SK-N-SH treated with all-trans-retinoic acid at 6 μM for 48 hours (cell line): ENCODE results near the gene RASD2.
"Not testable (repeated sequence)": the region's sequence is repeated elsewhere in the genome, so short reads cannot be mapped to it uniquely, and the experiment has no call there.

Experiments used
- ATAC-seq: fragments of 200-7000 bp; cut with Tn5 transposase; 3 replicates; pipeline ENCODE4 v1.9.1; 2020; ENCODE audit warnings: mild to moderate bottlenecking, moderate library complexity
- ARNTL ChIP-seq: fragments of 450-650 bp; formaldehyde crosslinking; IDR thresholded peaks from 2 replicates; pipeline ENCODE4 v1.5.0; 2020; ENCODE audit warnings: low read depth, mild to moderate bottlenecking, moderate library complexity, borderline replicate concordance
- CSDC2 ChIP-seq: fragments of 250-450 bp; sonication (Bioruptor Pico); IDR thresholded peaks from 2 replicates; pipeline ENCODE4 v1.5.0; 2020; ENCODE audit warnings: mild to moderate bottlenecking, moderate library complexity
- OSR1 ChIP-seq: fragments of 250-450 bp; sonication (Bioruptor Pico); IDR thresholded peaks from 2 replicates; pipeline ENCODE4 v1.8.0; 2022; ENCODE audit warnings: moderate library complexity, mild to moderate bottlenecking, inconsistent platforms
- SNAI2 ChIP-seq: fragments of 250-450 bp; sonication (Bioruptor Pico); IDR thresholded peaks from 2 replicates; pipeline ENCODE4 v1.5.0; 2020; ENCODE audit warnings: mild to moderate bottlenecking, moderate library complexity
- TCF4 ChIP-seq: fragments of 250-450 bp; sonication (Bioruptor Pico); IDR thresholded peaks from 2 replicates; pipeline ENCODE4 v1.8.0; 2021; ENCODE audit warnings: mild to moderate bottlenecking, moderate library complexity, borderline replicate concordance
- TOX ChIP-seq: fragments of 250-450 bp; sonication (Bioruptor Pico); IDR thresholded peaks from 2 replicates; pipeline ENCODE4 v1.8.0; 2021; ENCODE audit warnings: mild to moderate bottlenecking, moderate library complexity, borderline replicate concordance
- ZC3H10 ChIP-seq: fragments of 250-450 bp; sonication (Bioruptor Pico); IDR thresholded peaks from 2 replicates; pipeline ENCODE4 v1.5.1; 2021; ENCODE audit warnings: mild to moderate bottlenecking, moderate library complexity
- ZFP3 ChIP-seq: fragments of 250-450 bp; sonication (Bioruptor Pico); IDR thresholded peaks from 2 replicates; pipeline ENCODE4 v1.5.0; 2020; ENCODE audit warnings: mild to moderate bottlenecking, moderate library complexity
- ZFP30 ChIP-seq: fragments of 450-650 bp; formaldehyde crosslinking; IDR thresholded peaks from 2 replicates; pipeline ENCODE4 v1.5.0; 2022; ENCODE audit warnings: mild to moderate bottlenecking, moderate library complexity
- ZNF565 ChIP-seq: fragments of 450-650 bp; formaldehyde crosslinking; conservative IDR thresholded peaks from 2 replicates; pipeline ENCODE4 v1.5.0; 2020; ENCODE audit warnings: low read depth, mild to moderate bottlenecking, moderate library complexity
- ZNF70 ChIP-seq: fragments of 450-650 bp; formaldehyde crosslinking; IDR thresholded peaks from 2 replicates; pipeline ENCODE4 v1.5.0; 2020; ENCODE audit warnings: mild to moderate bottlenecking, moderate library complexity
- ZNF8 ChIP-seq: fragments of 450-650 bp; formaldehyde crosslinking; IDR thresholded peaks from 2 replicates; pipeline ENCODE4 v1.5.0; 2020; ENCODE audit warnings: mild to moderate bottlenecking, moderate library complexity
- TF ChIP-seq, protein P1 (sequence below): fragments of 250-450 bp; sonication (Bioruptor Pico); IDR thresholded peaks from 2 replicates; pipeline ENCODE4 v1.5.1; 2021; ENCODE audit warnings: mild to moderate bottlenecking, moderate library complexity
- TF ChIP-seq, protein P2 (sequence below): fragments of 250-450 bp; sonication (Bioruptor Pico); IDR thresholded peaks from 2 replicates; pipeline ENCODE4 v1.8.0; 2020; ENCODE audit warnings: mild to moderate bottlenecking, moderate library complexity, borderline replicate concordance
- TF ChIP-seq, protein P3 (sequence below): fragments of 250-450 bp; sonication (Bioruptor Pico); IDR thresholded peaks from 2 replicates; pipeline ENCODE4 v1.8.0; 2021; ENCODE audit warnings: low read depth, mild to moderate bottlenecking, moderate library complexity, borderline replicate concordance
- TF ChIP-seq, protein P4 (sequence below): fragments of 250-450 bp; sonication (Bioruptor Pico); IDR thresholded peaks from 2 replicates; pipeline ENCODE4 v1.5.0; 2020; ENCODE audit warnings: mild to moderate bottlenecking, moderate library complexity
- TF ChIP-seq, protein P5 (sequence below): fragments of 250-450 bp; sonication (Bioruptor Pico); IDR thresholded peaks from 2 replicates; pipeline ENCODE4 v1.5.1; 2020; ENCODE audit warnings: low read depth, mild to moderate bottlenecking, moderate library complexity

Gene RASD2, protein sequence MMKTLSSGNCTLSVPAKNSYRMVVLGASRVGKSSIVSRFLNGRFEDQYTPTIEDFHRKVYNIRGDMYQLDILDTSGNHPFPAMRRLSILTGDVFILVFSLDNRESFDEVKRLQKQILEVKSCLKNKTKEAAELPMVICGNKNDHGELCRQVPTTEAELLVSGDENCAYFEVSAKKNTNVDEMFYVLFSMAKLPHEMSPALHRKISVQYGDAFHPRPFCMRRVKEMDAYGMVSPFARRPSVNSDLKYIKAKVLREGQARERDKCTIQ

DNA sequence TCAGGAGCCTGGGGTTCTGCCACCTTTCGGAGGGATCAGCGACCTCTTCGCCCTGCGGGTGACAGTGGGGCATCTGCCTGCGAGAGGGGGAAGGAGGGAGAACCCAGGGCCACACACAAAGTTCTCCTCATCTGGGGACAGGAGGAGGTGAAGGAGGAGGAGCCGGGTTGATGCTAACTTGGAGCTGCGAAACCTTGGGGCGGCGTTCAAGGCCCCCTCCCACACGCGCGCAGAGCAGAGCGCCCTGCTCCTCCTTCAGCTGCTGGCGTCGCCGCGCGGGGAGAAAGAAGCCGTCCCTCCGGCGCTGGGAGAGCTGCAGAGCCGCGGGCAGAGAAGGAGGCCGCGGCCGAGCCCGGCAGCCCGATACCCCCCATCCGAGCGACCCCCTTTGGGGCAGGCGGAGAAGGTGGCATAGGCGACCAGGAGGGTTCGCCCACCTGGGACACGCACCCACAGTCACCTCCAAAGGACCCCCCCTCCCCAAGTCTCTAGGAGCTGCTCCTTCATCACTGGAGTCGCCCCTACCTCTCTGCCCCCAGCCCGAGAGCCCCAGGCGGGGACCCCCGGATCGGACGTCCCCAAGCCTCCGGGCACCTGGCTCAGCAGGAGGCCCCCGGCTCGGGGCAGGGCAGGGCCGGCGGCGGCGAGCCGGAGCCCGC lies at the start of gene RASD2:
Gene RASD2, plus strand, starts transcription at position 237 of the 659 bp plus-strand sequence. CDS start 5,979 bp downstream, outside the sequence.
- peak; percentile 56 for ATAC-seq

DNA sequence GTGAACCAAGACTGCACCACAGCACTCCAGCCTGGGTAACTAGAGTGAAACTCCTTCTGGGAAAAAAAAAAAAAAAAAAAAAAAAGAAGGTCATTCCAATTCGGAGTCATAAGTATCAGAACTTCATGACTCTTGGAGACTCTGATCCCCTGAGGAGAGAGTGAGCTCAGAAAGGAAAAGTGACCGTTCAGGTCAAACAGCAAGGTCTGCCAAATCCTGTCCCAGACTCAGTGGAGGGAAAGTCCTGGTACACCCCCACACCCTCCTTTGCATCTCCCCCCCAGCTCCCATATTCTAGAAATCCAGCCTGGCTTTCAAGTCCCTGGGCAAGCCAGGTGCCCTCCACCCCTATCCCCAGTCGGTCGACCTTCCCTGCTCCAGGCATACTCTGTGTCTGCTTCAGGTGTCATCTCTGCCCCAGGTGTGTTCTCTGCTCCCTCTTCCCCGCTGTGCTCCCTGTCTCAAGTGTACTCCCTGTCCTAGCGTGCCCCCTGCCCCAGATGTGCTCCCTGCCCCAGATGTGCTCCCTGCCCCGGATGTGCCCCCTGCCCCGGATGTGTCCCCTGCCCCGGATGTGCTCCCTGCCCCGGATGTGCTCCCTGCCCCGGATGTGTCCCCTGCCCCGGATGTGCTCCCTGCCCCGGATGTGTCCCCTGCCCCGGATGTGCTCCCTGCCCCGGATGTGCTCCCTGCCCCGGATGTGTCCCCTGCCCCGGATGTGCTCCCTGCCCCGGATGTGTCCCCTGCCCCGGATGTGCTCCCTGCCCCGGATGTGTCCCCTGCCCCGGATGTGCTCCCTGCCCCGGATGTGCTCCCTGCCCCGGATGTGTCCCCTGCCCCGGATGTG lies 49.3 kb upstream of the RASD2 start:
- ATAC-seq, result not testable (repeated sequence)

More for the DNA sequence above, at the start of gene RASD2:
- no peak for TF ChIP-seq ZFP30 (CRISPR knock-in tag)
- TF ChIP-seq, protein P1, sequence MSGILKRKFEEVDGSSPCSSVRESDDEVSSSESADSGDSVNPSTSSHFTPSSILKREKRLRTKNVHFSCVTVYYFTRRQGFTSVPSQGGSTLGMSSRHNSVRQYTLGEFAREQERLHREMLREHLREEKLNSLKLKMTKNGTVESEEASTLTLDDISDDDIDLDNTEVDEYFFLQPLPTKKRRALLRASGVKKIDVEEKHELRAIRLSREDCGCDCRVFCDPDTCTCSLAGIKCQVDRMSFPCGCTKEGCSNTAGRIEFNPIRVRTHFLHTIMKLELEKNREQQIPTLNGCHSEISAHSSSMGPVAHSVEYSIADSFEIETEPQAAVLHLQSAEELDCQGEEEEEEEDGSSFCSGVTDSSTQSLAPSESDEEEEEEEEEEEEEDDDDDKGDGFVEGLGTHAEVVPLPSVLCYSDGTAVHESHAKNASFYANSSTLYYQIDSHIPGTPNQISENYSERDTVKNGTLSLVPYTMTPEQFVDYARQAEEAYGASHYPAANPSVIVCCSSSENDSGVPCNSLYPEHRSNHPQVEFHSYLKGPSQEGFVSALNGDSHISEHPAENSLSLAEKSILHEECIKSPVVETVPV, result no peak
- no peak for TF ChIP-seq OSR1
- no peak for TF ChIP-seq TCF4 (CRISPR knock-in tag)
- TF ChIP-seq, protein P2, sequence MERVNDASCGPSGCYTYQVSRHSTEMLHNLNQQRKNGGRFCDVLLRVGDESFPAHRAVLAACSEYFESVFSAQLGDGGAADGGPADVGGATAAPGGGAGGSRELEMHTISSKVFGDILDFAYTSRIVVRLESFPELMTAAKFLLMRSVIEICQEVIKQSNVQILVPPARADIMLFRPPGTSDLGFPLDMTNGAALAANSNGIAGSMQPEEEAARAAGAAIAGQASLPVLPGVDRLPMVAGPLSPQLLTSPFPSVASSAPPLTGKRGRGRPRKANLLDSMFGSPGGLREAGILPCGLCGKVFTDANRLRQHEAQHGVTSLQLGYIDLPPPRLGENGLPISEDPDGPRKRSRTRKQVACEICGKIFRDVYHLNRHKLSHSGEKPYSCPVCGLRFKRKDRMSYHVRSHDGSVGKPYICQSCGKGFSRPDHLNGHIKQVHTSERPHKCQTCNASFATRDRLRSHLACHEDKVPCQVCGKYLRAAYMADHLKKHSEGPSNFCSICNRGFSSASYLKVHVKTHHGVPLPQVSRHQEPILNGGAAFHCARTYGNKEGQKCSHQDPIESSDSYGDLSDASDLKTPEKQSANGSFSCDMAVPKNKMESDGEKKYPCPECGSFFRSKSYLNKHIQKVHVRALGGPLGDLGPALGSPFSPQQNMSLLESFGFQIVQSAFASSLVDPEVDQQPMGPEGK (CRISPR knock-in tag), result no peak
- no peak for TF ChIP-seq SNAI2
- TF ChIP-seq ZNF565 (CRISPR knock-in tag), result no peak
- no peak for TF ChIP-seq ZC3H10
- no peak for TF ChIP-seq ZNF70

DNA sequence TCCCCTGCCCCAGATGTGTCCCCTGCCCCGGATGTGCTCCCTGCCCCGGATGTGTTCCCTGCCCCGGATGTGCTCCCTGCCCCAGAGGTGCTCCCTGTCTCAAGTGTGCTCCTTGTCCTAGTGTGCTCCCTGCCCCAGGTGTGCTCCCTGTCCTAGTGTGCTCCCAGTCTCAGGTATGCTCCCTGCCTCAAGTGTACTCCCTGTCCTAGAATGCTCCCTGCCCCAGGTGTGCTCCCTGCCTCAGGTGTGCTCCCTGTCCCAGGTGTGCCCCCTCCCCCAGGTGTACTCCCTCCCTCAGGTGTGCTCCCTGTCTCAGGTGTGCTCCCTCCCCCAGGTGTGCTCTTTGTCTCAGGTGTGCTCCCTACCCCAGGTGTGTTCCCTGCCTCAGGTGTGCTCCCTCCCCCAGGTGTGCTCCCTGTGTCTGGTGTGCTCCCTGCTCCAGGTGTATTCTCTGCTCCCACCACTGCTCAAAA lies 48.7 kb upstream of the RASD2 start:
- no peak for TF ChIP-seq ZFP3
- no peak for TF ChIP-seq ZNF8 (CRISPR knock-in tag)
- TF ChIP-seq, protein P3, sequence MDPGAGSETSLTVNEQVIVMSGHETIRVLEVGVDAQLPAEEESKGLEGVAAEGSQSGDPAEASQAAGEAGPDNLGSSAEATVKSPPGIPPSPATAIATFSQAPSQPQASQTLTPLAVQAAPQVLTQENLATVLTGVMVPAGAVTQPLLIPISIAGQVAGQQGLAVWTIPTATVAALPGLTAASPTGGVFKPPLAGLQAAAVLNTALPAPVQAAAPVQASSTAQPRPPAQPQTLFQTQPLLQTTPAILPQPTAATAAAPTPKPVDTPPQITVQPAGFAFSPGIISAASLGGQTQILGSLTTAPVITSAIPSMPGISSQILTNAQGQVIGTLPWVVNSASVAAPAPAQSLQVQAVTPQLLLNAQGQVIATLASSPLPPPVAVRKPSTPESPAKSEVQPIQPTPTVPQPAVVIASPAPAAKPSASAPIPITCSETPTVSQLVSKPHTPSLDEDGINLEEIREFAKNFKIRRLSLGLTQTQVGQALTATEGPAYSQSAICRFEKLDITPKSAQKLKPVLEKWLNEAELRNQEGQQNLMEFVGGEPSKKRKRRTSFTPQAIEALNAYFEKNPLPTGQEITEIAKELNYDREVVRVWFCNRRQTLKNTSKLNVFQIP, result no peak
- TF ChIP-seq ZNF70, result no peak
- no peak for TF ChIP-seq ZC3H10
- ATAC-seq, result no peak

DNA sequence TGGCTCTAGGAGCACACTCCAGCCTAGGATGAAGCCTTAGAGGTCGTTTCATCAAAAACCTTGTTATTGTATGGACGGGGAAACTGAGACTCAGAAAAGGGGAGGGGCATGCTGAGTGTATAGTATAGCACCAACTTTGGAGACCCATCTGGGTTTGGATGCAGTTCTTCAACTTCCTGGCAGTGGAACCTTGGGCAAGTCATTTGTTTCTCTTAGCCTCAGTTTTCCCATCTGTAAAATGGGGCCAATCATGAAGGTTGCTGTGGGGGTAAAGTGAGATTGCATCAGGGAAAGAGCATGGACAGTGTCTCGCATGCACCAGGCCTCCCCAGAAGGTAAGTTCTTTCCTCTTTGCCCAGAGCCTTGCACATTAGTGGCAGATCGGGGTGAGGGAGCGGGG lies 47.6 kb upstream of the RASD2 start:
- TF ChIP-seq ZC3H10 (no peak), OSR1 (no peak), TOX (CRISPR knock-in tag) (no peak), CSDC2 (CRISPR knock-in tag) (no peak), SNAI2 (no peak), TCF4 (CRISPR knock-in tag) (no peak), ARNTL (CRISPR knock-in tag) (no peak)
- TF ChIP-seq, protein P2 (CRISPR knock-in tag), result no peak
- TF ChIP-seq, protein P4, sequence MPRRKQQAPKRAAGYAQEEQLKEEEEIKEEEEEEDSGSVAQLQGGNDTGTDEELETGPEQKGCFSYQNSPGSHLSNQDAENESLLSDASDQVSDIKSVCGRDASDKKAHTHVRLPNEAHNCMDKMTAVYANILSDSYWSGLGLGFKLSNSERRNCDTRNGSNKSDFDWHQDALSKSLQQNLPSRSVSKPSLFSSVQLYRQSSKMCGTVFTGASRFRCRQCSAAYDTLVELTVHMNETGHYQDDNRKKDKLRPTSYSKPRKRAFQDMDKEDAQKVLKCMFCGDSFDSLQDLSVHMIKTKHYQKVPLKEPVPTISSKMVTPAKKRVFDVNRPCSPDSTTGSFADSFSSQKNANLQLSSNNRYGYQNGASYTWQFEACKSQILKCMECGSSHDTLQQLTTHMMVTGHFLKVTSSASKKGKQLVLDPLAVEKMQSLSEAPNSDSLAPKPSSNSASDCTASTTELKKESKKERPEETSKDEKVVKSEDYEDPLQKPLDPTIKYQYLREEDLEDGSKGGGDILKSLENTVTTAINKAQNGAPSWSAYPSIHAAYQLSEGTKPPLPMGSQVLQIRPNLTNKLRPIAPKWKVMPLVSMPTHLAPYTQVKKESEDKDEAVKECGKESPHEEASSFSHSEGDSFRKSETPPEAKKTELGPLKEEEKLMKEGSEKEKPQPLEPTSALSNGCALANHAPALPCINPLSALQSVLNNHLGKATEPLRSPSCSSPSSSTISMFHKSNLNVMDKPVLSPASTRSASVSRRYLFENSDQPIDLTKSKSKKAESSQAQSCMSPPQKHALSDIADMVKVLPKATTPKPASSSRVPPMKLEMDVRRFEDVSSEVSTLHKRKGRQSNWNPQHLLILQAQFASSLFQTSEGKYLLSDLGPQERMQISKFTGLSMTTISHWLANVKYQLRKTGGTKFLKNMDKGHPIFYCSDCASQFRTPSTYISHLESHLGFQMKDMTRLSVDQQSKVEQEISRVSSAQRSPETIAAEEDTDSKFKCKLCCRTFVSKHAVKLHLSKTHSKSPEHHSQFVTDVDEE, result no peak
- TF ChIP-seq, protein P5, sequence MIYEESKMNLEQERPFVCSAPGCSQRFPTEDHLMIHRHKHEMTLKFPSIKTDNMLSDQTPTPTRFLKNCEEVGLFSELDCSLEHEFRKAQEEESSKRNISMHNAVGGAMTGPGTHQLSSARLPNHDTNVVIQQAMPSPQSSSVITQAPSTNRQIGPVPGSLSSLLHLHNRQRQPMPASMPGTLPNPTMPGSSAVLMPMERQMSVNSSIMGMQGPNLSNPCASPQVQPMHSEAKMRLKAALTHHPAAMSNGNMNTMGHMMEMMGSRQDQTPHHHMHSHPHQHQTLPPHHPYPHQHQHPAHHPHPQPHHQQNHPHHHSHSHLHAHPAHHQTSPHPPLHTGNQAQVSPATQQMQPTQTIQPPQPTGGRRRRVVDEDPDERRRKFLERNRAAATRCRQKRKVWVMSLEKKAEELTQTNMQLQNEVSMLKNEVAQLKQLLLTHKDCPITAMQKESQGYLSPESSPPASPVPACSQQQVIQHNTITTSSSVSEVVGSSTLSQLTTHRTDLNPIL (CRISPR knock-in tag), result no peak
- no peak for ATAC-seq

DNA sequence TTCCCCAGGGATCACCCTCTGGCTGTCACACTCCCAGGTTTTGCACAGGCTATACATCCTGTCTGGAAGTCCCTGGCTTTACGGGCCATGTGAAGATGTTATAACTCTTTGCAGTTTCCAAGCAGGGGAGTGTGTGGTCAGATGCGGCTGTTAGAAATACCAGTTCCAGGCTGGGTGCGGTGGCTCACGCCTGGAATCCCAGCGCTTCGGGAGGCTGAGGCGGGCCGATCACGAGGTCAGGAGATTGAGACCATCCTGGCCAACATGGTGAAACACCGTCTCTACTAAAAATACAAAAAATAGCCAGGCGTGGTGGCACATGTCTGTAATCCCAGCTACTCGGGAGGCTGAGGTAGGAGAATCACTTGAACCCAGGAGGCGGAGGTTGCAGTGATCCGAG lies 44.9 kb upstream of the RASD2 start:
- not testable (repeated sequence) for ATAC-seq
